Activated naive CD8-positive, alpha-beta T cell treated with anti-CD3 and anti-CD28 coated beads, Interleukin-2, amount 10 ng/mL, durations not matched to agents 7 days and 5 days (primary cell): Measurements from ENCODE around the gene KLF3. TPM values are rescaled to one million over a fixed set of nuclear protein-coding genes. Genes with fewer than 3 reads are reported as not detected.

ENCODE experiments used
- ATAC-seq: fragments of 150-1000 bp; cut with Tn5 transposase; one replicate; pipeline ENCODE4 v1.10.0; 2021; ENCODE audit warnings: low read depth, moderate library complexity
- POLR2A ChIA-PET: fragments of 350-600 bp; sonication (Branson Sonifier 250); formaldehyde crosslinking; loops from one replicate; lab custom pipeline; 2021; ENCODE audit warnings: antibody characterized with exemption; lab: Charles Lee
- DNase-seq: peaks from one replicate; pipeline ENCODE4 v3.0.0; 2021
- H3K27ac Mint-ChIP-seq: one replicate; pipeline ENCODE4 v1.8.0; 2022; ENCODE audit warnings: mild to moderate bottlenecking, mixed read lengths
- H3K27me3 Mint-ChIP-seq: one replicate; pipeline ENCODE4 v1.8.0; 2022; ENCODE audit warnings: mild to moderate bottlenecking, moderate library complexity, mixed read lengths
- H3K36me3 Mint-ChIP-seq: one replicate; pipeline ENCODE4 v1.8.0; 2021; ENCODE audit warnings: mild to moderate bottlenecking, mixed read lengths
- H3K4me1 Mint-ChIP-seq: one replicate; pipeline ENCODE4 v1.8.0; 2021; ENCODE audit warnings: mixed read lengths
- H3K4me3 Mint-ChIP-seq: one replicate; pipeline ENCODE4 v1.8.0; 2022; ENCODE audit warnings: mild to moderate bottlenecking, moderate library complexity, mixed read lengths
- H3K9me3 Mint-ChIP-seq: one replicate; pipeline ENCODE4 v1.8.0; 2021; ENCODE audit warnings: mixed read lengths
- total RNA-seq, 2 experiments: library from RNA; stranded (reverse); gene quantifications; one replicate each; pipeline ENCODE4 v1.2.3, GENCODE V29; 2021

KLF3 gene
- total RNA-seq, 2 experiments from 2014 or later, result 37.8 to 44.1 TPM

DNA sequence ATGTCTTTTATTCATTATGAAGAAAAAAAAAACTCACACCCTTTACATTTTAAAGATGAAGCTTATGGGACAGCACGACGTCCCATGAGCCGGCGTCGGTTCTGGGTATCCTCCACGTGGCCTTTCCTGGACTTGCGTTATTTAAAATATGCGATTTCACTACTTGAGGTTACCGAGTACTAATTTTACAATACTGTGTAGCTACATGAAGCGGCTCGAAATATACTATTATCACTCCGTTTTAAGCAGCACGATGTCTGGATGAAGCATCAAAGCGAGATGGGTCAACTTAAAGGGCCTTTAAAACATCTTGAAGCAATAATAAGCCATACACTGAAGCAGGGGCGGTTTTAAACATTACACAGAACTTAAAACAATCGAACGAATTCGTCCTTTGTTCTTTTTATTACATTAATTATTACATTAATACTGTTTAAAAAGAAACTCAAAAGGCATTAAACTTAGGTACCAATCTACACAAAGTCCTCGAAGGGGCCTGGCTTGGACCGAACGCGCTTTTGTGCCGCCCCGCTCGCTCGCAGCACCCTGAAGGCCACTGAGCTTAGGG, 1.4 kb upstream of the KLF3 start:
- POLR2A ChIA-PET, result interaction anchor here (0.6 to 1.9 kb wide), 3 partner anchors 153 to 701 kb away, joined by 3 to 7 read pairs (median 4); no protein-coding TSS in a partner anchor
- peak overlapping the region; percentile 79 for H3K4me3 Mint-ChIP-seq
- no peaks in the 10 kb centered on the region for H3K27me3 Mint-ChIP-seq
- DNase-seq (no peak), ATAC-seq (no peak)
- H3K36me3 Mint-ChIP-seq, result peaks cover 10% of the 10 kb centered on the region
- H3K27ac Mint-ChIP-seq, result peak overlapping the region; percentile 77
- H3K9me3 Mint-ChIP-seq, result peaks cover 10% of the 10 kb centered on the region
- H3K4me1 Mint-ChIP-seq, result peaks cover 46% of the 10 kb centered on the region

DNA sequence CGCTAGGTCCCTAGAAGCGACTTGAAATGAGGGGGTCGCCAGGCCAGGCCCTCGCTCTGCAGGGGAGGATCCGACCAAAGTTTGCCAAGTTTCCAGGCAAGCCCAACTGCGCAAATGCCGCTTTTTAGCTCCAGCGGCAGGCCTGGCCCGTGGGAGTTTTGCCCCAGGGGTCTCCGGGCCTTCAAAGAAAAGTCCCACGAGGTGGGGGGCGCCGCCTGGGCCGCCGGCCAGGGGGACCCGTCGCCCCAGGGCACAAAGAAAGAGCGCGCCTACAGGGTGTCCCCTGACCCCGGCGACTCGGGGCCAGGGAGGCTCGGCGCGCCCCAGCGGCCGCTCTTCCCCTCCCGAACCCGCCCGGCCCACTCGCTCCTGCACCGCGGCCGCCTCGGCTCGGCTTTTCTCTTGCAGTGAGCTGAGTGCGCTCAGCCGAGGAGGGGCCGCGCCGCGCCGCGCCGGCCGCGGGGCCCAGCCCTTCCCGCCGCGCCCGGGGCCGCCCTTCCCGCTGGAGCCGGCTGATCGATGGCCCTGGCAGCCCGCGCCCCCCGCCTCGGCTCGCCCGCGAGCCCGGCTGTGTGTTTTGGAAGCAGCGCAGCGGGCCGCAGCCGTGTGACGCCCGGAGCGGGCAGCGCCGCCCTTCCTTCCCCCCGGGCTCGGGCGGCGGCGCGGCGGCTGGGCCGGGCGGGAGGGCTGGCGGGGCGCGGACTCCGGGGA, 754 bp upstream of the KLF3 start:
- H3K4me3 Mint-ChIP-seq, result peak overlapping the region; percentile 79
- peak overlapping the region; percentile 77 for H3K27ac Mint-ChIP-seq
- H3K4me1 Mint-ChIP-seq, result peaks cover 48% of the 10 kb centered on the region
- peaks cover 8% of the 10 kb centered on the region for H3K36me3 Mint-ChIP-seq
- DNase-seq (no peak), ATAC-seq (peak; percentile 47)
- H3K9me3 Mint-ChIP-seq, result peaks cover 8% of the 10 kb centered on the region
- no peaks in the 10 kb centered on the region for H3K27me3 Mint-ChIP-seq
- POLR2A ChIA-PET, result interaction anchor here (0.6 to 1.9 kb wide), 3 partner anchors 154 to 700 kb away, joined by 3 to 7 read pairs (median 4); no protein-coding TSS in a partner anchor

DNA sequence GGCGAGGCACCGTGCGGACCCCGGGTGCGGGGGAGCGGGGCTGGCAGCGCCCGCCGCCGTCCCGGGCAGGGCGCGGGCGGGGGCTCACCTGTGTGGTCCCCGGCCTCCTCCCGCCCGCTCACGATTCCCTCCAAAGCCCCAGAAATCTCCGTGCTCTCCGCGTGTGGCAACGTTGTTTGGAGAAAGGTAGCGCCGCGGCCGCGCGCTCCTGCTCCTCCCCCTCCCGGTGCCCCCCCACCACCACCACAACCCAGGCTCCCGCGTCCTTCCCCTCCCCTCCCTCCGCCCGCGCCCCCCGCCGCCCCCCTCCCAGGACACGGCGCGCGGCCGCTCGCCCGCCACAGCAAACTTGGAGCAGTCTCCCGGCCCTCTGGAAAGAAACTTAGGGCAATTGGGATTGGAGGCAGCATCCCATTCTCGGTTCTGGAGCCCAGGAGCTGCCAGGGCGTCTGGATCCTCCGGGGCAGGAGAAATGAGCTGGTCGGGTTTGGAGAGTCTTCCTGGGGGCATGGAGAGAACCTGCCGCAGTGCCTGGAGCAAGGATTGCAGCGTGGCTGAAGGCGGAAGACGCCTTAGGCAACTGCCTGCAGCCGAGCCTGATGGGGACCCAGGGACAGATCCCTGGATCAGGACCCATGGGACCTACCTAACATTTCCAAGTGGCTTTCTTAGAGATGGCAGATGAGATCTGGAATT, 855 bp downstream of the KLF3 start:
- Mint-ChIP-seq H3K4me3 (peak overlapping the region; percentile 89), H3K27me3 (no peaks in the 10 kb centered on the region), H3K9me3 (peaks cover 7% of the 10 kb centered on the region), H3K27ac (peak overlapping the region; percentile 89), H3K36me3 (peaks cover 7% of the 10 kb centered on the region), H3K4me1 (peaks cover 45% of the 10 kb centered on the region)
- DNase-seq (peak; percentile 49), ATAC-seq (no peak)
- POLR2A ChIA-PET, result interaction anchor here (1.7 kb wide), 1 partner anchor 10 kb away, joined by 3 read pairs; no protein-coding TSS in a partner anchor

DNA sequence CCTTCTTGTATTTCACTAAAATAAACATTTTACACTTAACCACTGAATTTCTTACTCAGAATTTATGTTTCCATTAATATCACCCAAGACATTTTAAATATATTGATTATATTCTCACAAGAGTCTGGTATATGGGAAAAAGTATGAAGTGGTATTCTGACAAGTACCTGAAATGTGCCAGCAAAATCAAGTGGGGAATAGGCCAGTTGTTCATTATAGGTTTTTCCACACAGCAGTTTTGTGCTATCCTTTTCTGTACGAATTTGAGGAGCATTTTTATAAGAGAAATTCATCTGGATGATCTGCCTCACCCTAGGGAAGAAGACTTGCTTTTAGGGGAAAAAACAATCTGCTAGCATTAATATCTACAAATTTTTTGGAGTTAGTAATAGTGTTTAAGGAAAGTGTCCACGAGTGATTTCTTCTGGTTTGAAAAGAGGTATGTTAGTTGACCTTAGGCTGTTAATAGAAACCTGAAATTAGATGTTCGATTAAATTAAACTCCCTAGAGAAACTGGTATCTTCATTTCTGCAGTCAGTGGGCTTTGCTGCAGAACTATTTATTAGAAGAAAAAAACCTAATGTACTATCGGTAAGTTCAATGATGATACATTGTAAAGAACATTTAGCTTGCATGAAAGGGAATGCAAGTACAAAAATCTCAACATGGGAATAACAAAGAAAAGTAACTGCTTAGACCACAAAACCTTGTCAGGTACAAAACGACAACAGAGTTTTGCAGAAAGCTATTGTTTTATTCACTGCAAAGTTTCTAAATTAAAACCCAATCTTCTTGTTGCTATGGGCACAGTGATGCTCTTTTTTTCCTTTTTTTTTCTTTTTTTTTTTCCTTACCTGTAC, 1.8 kb downstream of the KLF3 start:
- Mint-ChIP-seq H3K27ac (peak overlapping the region; percentile 18), H3K9me3 (peaks cover 3% of the 10 kb centered on the region), H3K4me3 (peak overlapping the region; percentile 89), H3K36me3 (peaks cover 6% of the 10 kb centered on the region), H3K4me1 (peaks cover 54% of the 10 kb centered on the region), H3K27me3 (no peaks in the 10 kb centered on the region)
- POLR2A ChIA-PET, result interaction anchor here (1.7 kb wide), 1 partner anchor 11 kb away, joined by 3 read pairs; no protein-coding TSS in a partner anchor
- DNase-seq (no peak), ATAC-seq (no peak)

DNA sequence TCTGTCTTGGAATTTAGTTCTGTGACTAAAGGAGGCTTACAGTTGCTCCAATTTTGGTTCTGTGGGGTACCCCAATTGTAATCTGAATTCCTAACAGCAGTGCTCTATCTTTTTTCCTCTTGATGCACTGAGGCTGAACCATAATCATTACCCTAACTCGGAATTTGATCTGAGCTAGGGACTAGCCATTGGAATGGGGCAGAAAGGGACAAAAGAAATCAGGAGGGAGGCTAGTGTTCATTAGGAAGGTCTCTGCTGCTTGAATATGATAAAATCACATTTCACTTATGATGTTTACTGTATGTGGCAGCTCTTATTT, 2.7 kb downstream of the KLF3 start:
- Mint-ChIP-seq H3K4me3 (peak overlapping the region; percentile 89), H3K9me3 (no peaks in the 10 kb centered on the region), H3K27me3 (no peaks in the 10 kb centered on the region), H3K36me3 (peaks cover 2% of the 10 kb centered on the region), H3K4me1 (peaks cover 57% of the 10 kb centered on the region), H3K27ac (peak overlapping the region; percentile 87)
- no peak for ATAC-seq
- no peak for DNase-seq
- POLR2A ChIA-PET, result interaction anchor here (0.5 to 1.3 kb wide), 3 partner anchors 348 to 604 kb away, joined by 3 to 5 read pairs (median 3); no protein-coding TSS in a partner anchor

DNA sequence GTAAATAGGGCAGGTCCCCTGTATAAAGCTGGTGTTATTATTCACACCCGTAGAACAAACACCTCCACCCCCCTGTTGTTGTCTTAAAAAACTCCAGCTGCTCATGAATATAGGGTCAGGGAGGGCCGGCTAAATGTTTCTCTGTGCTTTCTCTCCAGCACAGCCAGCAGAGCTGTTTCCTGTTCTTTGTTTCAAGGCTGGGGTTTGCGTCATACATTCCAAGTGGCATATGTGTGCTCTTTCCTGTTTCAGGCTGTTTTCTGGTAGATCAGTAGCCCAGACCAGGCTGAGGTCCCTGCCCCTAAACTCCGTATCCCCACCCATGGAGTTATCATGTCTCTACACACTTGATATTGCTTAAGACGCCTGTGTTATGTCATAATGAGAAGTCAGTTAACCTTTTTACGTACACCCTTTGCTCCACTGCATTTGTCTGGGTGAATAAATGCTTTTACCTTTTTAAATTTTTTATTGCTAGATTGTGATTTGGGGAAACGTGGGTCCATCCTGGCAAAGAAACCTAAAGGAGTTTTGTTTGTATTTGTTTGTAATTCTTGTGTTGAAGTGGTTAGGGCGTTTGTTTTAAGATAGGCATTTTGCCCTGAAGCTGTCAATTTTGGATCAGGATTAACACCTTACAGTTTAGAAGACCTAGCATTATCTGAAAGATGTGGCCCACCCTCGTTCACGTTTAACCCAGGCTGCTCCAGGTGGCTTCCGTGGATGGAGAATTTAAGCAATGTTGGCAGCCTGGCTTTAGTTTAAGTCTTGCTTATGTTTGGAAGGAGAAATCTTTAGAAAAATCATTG, 3.3 kb downstream of the KLF3 start:
- Mint-ChIP-seq H3K27ac (peak overlapping the region; percentile 87), H3K4me1 (peaks cover 58% of the 10 kb centered on the region), H3K36me3 (no peaks in the 10 kb centered on the region), H3K9me3 (no peaks in the 10 kb centered on the region), H3K27me3 (no peaks in the 10 kb centered on the region), H3K4me3 (peak overlapping the region; percentile 89)
- ATAC-seq (peak; percentile 21), DNase-seq (no peak)
- POLR2A ChIA-PET, result interaction anchor here (0.5 to 1.3 kb wide), 3 partner anchors 348 to 605 kb away, joined by 3 to 5 read pairs (median 3); no protein-coding TSS in a partner anchor

DNA sequence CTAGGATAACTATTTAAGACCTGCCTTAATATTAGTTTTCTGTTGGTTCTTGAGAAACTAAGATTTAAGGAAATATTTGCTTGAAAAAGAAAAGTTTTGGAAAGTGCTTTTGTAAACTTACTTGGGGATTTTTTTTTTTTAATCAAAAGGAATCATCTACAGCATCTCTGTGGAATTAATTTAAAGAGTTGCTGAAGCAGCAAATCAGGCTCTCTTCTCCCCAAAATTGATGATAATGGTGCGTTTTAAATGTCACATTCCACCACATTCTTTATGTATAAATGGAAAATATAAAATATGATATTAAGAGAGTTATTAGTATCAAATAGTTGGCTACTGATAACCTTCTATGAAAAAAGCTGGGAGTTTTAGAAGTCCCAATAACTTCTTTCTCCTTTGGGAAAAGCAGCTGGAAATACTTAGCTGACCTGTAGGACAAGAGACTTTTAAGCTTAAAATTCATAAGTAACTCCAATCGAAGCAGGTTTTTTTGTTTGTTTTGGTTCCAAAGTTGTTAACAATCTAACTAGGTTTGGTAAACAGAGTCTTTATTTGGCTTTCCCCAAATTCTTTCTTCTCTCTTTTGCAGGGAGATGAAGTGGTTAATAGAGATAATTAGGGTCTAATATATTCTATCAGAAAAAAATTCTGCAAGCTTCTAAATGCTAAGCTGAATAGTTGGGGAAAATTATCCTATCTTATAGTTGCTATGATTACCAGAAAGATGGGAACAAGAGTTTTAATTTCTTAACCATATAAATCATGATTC, 4.4 kb downstream of the KLF3 start:
- no peaks in the 10 kb centered on the region for H3K27me3 Mint-ChIP-seq
- POLR2A ChIA-PET, result no interaction called here
- ATAC-seq (no peak), DNase-seq (no peak)
- H3K4me1 Mint-ChIP-seq, result peaks cover 60% of the 10 kb centered on the region
- no peaks in the 10 kb centered on the region for H3K9me3 Mint-ChIP-seq
- no peak overlapping the region for H3K27ac Mint-ChIP-seq
- no peaks in the 10 kb centered on the region for H3K36me3 Mint-ChIP-seq
- no peak overlapping the region for H3K4me3 Mint-ChIP-seq

DNA sequence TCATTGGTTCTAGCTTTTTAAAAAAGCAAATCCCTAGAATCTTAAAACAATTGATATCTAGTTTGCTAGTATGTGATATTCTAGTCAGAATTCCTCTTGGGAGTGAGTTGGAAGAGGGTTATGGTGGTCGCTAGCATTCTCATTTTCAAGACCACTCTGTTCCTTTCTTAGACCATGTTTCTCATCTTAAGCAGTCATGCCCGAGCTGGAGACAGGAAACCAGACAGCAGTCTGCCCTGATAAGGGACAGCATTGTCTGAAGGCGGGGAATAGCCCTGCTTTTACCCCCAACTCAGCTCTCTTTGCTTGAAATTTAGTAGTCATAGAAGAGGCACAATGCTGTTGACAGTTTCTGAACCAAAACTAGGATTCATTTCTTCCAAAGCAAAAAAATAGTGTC, 5.2 kb downstream of the KLF3 start:
- H3K27ac Mint-ChIP-seq, result no peak overlapping the region
- POLR2A ChIA-PET, result interaction anchor here (0.6 kb wide), 1 partner anchor 45 kb away, joined by 3 read pairs; no protein-coding TSS in a partner anchor
- no peak for DNase-seq
- peaks cover 63% of the 10 kb centered on the region for H3K4me1 Mint-ChIP-seq
- no peaks in the 10 kb centered on the region for H3K36me3 Mint-ChIP-seq
- no peak for ATAC-seq
- H3K27me3 Mint-ChIP-seq, result no peaks in the 10 kb centered on the region
- no peak overlapping the region for H3K4me3 Mint-ChIP-seq
- no peaks in the 10 kb centered on the region for H3K9me3 Mint-ChIP-seq

DNA sequence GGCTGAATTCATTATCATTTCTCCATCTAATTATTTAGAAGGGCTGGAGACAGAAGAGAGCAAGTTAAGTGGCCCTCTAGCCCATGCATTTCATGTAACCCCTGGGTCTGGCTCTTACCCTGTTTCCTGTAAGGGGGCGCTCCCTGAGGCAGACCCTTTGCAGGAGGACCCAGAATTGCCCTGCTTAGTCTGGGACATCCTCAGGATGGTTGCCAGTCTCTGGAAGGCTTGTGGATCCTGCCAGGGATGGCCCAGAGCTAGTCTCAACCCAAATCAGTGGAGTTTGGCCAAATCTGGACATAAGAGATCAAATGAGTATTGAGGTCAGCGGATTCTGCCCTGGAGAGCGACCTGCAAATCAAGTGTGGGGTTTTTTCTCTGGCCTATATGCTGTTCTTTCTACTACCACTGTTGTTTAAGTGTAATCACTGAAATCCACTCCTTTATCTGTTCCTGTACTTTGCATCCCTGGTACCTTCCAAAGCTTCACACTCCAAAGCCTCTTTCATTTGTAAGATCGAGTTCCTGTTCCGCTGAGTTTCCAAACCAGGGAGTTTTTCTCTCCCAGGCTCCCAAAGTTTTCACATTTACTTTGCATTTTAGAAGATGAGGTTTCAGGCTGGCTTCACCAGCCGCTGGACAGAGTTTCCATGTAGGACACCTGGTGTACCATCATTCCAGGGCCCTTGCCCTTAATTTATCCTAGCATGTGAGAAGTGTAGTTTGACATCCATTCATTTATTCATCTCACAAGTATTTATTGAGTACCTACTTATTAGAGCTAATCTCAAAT, 6.3 kb downstream of the KLF3 start:
- H3K27me3 Mint-ChIP-seq, result no peaks in the 10 kb centered on the region
- no peaks in the 10 kb centered on the region for H3K9me3 Mint-ChIP-seq
- peak overlapping the region; percentile 37 for H3K27ac Mint-ChIP-seq
- peak overlapping the region; percentile 43 for H3K4me3 Mint-ChIP-seq
- DNase-seq (no peak), ATAC-seq (no peak)
- H3K4me1 Mint-ChIP-seq, result peaks cover 69% of the 10 kb centered on the region
- no peaks in the 10 kb centered on the region for H3K36me3 Mint-ChIP-seq
- POLR2A ChIA-PET, result no interaction called here

DNA sequence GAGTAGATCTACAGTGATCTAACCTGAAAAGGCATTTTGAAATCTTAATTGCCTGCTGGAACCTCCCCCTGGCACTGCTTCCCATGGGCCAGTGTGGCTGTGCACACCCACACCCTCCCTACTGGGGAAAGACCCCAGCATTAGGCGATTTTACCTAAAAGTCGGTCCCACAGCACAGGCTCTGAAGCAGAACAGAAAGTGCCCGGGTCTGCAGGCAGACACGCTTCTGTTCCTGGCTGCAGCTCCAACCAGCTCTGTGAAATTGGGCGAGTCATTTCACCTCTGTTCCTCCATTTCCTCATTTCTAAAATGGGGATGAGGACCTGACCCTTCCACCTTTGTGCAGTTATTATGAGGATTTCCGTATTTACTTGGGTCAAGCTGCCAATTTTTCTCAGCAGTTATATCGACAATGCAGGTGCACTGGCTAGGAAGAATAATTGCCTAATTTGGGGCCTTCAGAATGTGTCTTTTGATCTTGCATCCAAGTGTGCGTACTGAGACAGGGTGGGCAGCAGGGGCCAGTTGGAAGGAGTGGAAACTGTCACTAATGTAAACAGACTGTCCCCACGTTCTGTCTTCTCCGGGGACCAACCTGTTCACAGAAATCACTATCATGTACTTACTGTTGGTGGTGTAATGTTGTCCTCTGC, 7.1 kb downstream of the KLF3 start:
- DNase-seq, result no peak
- Mint-ChIP-seq H3K4me3 (peak overlapping the region; percentile 43), H3K27me3 (no peaks in the 10 kb centered on the region), H3K9me3 (no peaks in the 10 kb centered on the region), H3K4me1 (peaks cover 66% of the 10 kb centered on the region), H3K27ac (peak overlapping the region; percentile 37), H3K36me3 (no peaks in the 10 kb centered on the region)
- no peak for ATAC-seq
- POLR2A ChIA-PET, result interaction anchor here (1.1 kb wide), 1 partner anchor 352 kb away, joined by 3 read pairs; no protein-coding TSS in a partner anchor
